NT2/D1 (cell line): ENCODE results near the gene CFHR4.
"Not testable (repeated sequence)": the region's sequence is repeated elsewhere in the genome, so short reads cannot be mapped to it uniquely, and the experiment has no call there.

Experiments used
- DNase-seq: peaks from one replicate; pipeline ENCODE4 v3.0.0-alpha.2; 2011; ENCODE audit warnings: low read depth, low spot score
- H3K27me3 ChIP-seq: 2 replicates; pipeline ENCODE4 v1.6.0; 2011; ENCODE audit warnings: mild to moderate bottlenecking; ENCODE audit not compliant: insufficient read length, insufficient read depth
- H3K36me3 ChIP-seq: 2 replicates; pipeline ENCODE4 v1.6.1; 2011; ENCODE audit warnings: mild to moderate bottlenecking, low read length, mixed read lengths; ENCODE audit not compliant: insufficient read depth, insufficient read length
- H3K4me1 ChIP-seq: 2 replicates; pipeline ENCODE4 v1.5.1; 2011; ENCODE audit not compliant: insufficient read depth, insufficient read length
- H3K4me3 ChIP-seq: 2 replicates; pipeline ENCODE4 v1.5.1; 2011; ENCODE audit warnings: low read depth; ENCODE audit not compliant: insufficient read length
- H3K9ac ChIP-seq: 2 replicates; pipeline ENCODE4 v1.6.0; 2011; ENCODE audit warnings: low read depth; ENCODE audit not compliant: insufficient read length
- H3K9me3 ChIP-seq: 2 replicates; pipeline ENCODE4 v1.5.1; 2011; ENCODE audit warnings: mild to moderate bottlenecking, low read length; ENCODE audit not compliant: insufficient read depth
- SUZ12 ChIP-seq: IDR thresholded peaks from 2 replicates; pipeline ENCODE4 v1.6.1; 2011; ENCODE audit not compliant: insufficient read length, insufficient read depth; ENCODE audit errors: extremely low read depth
- YY1 ChIP-seq: IDR thresholded peaks from 2 replicates; pipeline ENCODE4 v1.6.1; 2011; ENCODE audit not compliant: insufficient read length, insufficient read depth
- ZNF274 ChIP-seq: IDR thresholded peaks from 2 replicates; pipeline ENCODE4 v1.6.1; 2011; ENCODE audit warnings: mild to moderate bottlenecking, low read depth, low read length

The CFHR4 gene

DNA sequence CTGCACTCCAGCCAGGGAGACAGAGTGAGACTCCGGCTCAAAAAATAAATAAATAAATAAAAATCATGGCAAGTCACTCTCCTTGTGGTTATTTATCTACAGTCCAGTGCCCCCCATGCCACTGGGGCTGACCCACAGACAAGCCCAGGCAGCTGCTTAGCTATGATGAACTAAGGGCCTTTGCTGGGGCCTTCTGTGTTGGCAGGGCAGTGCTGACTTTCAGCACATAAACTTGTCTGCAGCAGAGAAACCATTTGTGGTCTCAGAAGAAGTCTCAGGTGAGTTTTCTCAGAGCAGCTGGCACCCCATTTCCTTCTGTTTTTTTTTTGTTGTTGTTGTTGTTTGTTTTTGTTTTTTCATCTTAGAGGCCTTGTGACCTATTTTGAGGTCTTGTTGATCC is 20.9 kb upstream of the CFHR4 start:
- Histone ChIP-seq H3K36me3 (no peaks in the 10 kb centered on the region), H3K27me3 (no peaks in the 10 kb centered on the region), H3K9ac (no peak overlapping the region), H3K4me3 (no peak overlapping the region), H3K4me1 (no peaks in the 10 kb centered on the region), H3K9me3 (peaks cover 4% of the 10 kb centered on the region; the same call in 1 of the 2 replicates)
- TF ChIP-seq SUZ12 (no peak), ZNF274 (no peak), YY1 (no peak)
- DNase-seq: no peak

DNA sequence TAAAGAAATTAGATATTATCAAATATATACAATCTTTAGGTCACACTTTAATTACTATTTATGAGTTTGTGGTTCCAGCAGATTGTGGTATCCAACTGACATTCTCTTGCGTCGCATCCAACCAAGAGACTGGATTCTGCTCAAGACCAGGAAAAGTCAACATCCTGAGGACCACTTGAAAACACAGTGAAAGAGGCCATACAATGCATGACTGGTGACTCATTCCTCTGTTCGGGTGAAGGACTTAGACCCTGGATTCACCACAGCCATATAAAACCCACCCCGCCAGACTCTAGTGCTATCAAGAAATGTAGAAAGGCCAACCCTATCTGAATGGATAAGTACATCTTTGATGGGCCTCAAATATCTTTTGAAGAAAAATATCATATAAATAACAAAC is 14.5 kb upstream of the CFHR4 start:
- Histone ChIP-seq H3K9me3 (no peaks in the 10 kb centered on the region), H3K4me1 (no peaks in the 10 kb centered on the region), H3K36me3 (no peaks in the 10 kb centered on the region), H3K9ac (no peak overlapping the region), H3K4me3 (no peak overlapping the region), H3K27me3 (peaks cover 11% of the 10 kb centered on the region)
- no peak for DNase-seq
- no peak for TF ChIP-seq SUZ12
- TF ChIP-seq YY1: no peak
- no peak for TF ChIP-seq ZNF274

DNA sequence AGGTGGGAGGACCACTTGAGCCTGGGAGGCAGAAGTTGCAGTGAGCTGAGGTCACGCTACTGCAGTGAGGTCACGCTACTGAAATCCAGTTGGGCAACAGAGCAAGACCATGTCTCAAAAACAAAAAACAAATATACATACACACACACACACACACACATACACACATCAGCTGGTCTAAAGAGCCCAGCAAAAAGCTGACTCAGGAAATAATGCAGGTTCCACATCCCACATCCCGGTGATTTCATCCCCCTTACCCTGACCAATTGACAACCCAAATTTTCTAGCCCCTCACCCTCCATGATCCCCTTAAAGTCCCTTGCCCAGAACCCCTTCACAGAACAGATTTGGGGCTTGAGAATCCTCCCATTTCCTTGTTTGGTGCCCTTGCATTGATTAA is 11.9 kb upstream of the CFHR4 start:
- Histone ChIP-seq H3K4me1 (no peaks in the 10 kb centered on the region), H3K4me3 (no peak overlapping the region), H3K9ac (no peak overlapping the region), H3K36me3 (no peaks in the 10 kb centered on the region), H3K27me3 (peaks cover 21% of the 10 kb centered on the region), H3K9me3 (no peaks in the 10 kb centered on the region)
- TF ChIP-seq YY1 (no peak), ZNF274 (no peak), SUZ12 (no peak)
- no peak for DNase-seq

- Histone ChIP-seq H3K4me3 (peak overlapping the region; percentile 13), H3K9ac (peak overlapping the region; percentile 14), H3K9me3 (no peaks in the 10 kb centered on the region), H3K36me3 (no peaks in the 10 kb centered on the region), H3K27me3 (peaks cover 21% of the 10 kb centered on the region), H3K4me1 (no peaks in the 10 kb centered on the region)
- peak; percentile 43 for DNase-seq
- TF ChIP-seq YY1: no peak
- TF ChIP-seq ZNF274: no peak
- TF ChIP-seq SUZ12: no peak
These were observed 9.9 kb upstream of the CFHR4 start for GRCh38 chr1:196877964-196878363.

GRCh38 chr1:196886560-196886959 is 1.3 kb upstream of the CFHR4 start:
- not testable (repeated sequence) for H3K27me3 ChIP-seq, H3K36me3 ChIP-seq, H3K4me1 ChIP-seq, H3K9ac ChIP-seq, DNase-seq, H3K4me3 ChIP-seq
- H3K9me3 ChIP-seq: peaks cover 21% of the 10 kb centered on the region

DNA sequence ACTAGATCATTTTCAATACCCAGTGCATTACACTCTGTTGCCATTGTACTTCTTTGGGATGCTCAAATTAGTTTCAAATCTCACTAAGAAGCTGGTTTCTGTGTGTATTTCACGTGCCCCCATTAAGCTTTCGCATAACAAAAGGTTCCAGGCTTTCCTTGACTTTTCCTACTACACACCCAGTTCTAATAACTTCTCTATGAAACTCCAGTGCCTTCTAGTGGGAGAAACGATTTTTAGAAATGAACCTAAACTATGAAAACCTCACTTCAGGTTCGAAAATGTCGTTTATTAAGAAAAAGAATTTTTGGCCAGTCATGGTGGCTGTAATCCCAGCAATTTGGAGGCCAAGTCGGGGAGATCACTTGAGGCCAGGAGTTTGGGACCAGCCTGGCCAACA is 2.8 kb downstream of the CFHR4 start:
- Histone ChIP-seq H3K9me3 (peaks cover 19% of the 10 kb centered on the region), H3K36me3 (no peaks in the 10 kb centered on the region), H3K4me3 (no peak overlapping the region), H3K4me1 (no peaks in the 10 kb centered on the region), H3K27me3 (no peaks in the 10 kb centered on the region), H3K9ac (no peak overlapping the region)
- TF ChIP-seq ZNF274: no peak
- TF ChIP-seq YY1: no peak
- no peak for TF ChIP-seq SUZ12
- DNase-seq: no peak

DNA sequence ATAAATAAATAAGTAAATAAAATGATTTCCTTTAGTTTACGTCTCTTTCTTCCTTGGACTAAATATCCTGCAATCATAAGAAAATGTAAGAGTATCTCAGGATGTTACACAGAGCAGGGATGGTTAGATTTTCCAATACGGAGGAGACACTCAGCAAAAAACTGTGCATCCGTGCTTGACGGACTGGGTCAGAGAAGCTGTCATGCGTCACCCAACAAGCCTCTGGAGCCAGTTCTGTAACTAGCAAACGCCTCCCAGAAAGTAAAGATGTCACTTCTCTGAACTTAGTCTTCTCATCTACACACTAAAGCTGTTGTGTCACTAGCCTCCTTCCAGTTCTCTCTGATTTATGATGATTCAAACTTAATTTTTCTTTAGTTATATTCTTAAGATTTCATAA is 3.4 kb downstream of the CFHR4 start:
- H3K36me3 ChIP-seq: no peaks in the 10 kb centered on the region
- no peak overlapping the region for H3K9ac ChIP-seq
- no peak overlapping the region for H3K4me3 ChIP-seq
- H3K27me3 ChIP-seq: no peaks in the 10 kb centered on the region
- peaks cover 13% of the 10 kb centered on the region for H3K9me3 ChIP-seq
- TF ChIP-seq ZNF274: no peak
- TF ChIP-seq YY1: no peak
- TF ChIP-seq SUZ12: no peak
- H3K4me1 ChIP-seq: no peaks in the 10 kb centered on the region
- no peak for DNase-seq

DNA sequence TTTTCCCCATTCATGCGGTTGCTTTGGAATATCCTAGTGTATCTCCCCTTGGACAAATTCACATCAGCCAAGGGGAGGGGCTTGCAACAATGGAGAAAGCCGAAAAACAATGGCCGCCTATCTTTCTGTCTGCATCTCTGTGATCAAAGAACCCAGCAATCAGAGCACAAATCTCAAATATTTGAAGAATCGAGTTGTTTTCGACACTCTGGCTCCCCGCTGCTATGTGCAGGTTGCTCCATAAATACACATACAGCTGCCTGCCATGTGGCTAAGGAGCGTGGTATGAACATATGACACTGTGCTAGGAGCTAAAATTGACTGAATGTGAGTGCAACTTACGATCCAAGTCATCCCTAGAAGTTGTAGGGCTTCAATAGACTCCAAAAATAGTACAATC is 8.5 kb downstream of the CFHR4 start:
- no peak for DNase-seq
- no peaks in the 10 kb centered on the region for H3K36me3 ChIP-seq
- no peaks in the 10 kb centered on the region for H3K9me3 ChIP-seq
- no peak overlapping the region for H3K4me3 ChIP-seq
- TF ChIP-seq YY1: no peak
- no peaks in the 10 kb centered on the region for H3K27me3 ChIP-seq
- H3K4me1 ChIP-seq: no peaks in the 10 kb centered on the region
- H3K9ac ChIP-seq: no peak overlapping the region
